Anterior cingulate cortex (tissue), 58 donors: ENCODE measurements around the gene ATP5MC2.

Experiments
- DNase-seq, 58 donors: peaks; one replicate each; lab custom pipeline; 2025; lab: John Stamatoyannopoulos, UW

The ATP5MC2 gene

DNA sequence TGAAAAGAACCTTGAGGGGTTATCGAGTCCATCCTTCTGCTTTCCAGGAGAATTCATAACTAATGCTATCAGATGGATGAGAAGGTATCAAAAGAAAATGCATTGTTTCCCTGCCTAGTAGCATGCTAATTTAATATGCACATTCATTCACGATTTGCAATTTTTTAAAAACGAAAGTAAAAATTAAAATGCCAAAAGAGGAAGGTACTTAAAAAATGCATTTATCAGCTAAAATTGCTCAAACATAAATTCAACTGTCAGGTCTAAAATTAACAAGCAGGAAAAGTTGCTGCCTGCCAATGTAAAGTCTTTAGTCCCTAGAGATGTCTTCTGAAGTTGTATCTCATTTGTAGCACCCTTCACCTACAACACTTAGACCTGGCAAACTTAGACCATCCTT, 57.6 kb downstream of the ATP5MC2 start:
- no peak for DNase-seq

DNA sequence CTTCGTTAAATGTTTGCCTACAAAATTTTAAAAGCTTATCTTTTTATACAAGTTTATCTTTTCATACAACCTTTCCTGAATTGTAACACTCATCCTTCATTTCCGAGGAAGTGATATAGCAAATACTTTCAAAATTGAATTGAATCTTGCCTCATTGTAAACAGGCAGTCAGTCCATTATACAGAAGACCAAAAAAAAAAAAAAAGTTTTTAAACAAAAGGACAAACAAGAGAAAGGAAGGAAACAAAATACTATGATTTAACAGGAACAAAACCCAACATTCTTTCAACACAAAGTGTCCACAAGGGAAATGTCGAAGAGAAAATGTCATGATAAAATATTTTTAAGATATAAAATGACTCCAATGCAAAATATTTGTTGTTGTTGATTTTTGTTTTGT, 58.2 kb downstream of the ATP5MC2 start:
- DNase-seq = no peak

DNA sequence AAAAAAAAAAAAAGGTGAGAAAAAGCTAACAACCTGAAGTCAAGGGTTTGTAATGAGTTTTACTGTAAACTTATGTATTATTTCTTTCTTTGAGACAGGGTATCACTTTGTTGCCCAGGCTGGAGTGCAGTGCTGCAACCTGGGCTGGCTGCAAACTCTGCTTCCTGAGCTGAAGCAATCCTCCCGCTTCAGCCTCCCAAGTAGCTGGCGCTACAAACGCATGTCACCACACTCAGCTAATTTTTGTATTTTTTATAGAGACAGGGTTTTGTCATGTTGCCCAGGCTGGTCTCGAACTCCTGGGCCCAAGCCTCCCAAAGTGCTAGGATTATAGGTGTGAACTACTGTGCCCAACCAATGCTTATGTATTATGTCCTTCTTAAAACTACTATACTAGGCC, 58.9 kb downstream of the ATP5MC2 start:
- no peak for DNase-seq
